Endothelial cell of umbilical vein (primary cell): ENCODE results near the gene KIFC3. TPM values are rescaled to one million over a fixed set of nuclear protein-coding genes. Genes with fewer than 3 reads are reported as not detected.

ENCODE experiments used
- BruUV-seq: library from RNA; stranded (reverse); fragments of 400-500 nt; replicated peaks from 2 replicates; lab custom pipeline; 2021; lab: Mats Ljungman, UMichigan
- CTCF ChIA-PET: fragments of 300-600, 350-600 bp; sonication (Branson Sonifier 250); formaldehyde crosslinking; loops from one replicate; lab custom pipeline; 2021; ENCODE audit warnings: antibody characterized with exemption, inconsistent platforms; lab: Charles Lee
- POLR2A ChIA-PET: fragments of 300-600, 350-600 bp; sonication (Branson Sonifier 250); formaldehyde crosslinking; loops from one replicate; lab custom pipeline; 2021; ENCODE audit warnings: antibody characterized with exemption, inconsistent platforms; lab: Charles Lee
- DNase-seq: peaks from one replicate; pipeline ENCODE4 v3.0.0-alpha.2; 2011; ENCODE audit warnings: low read depth, low spot score
- FAIRE-seq: peaks from 2 replicates; lab custom pipeline; 2011; peaks lifted over from hg19 to GRCh38; lab: Jason Lieb, UNC
- H2AFZ ChIP-seq: 2 replicates; pipeline ENCODE4 v1.6.0; 2012; ENCODE audit warnings: low read depth, low read length, control low read depth, inconsistent platforms
- H3K27ac ChIP-seq: 2 replicates; pipeline ENCODE4 v1.5.1; 2011; ENCODE audit warnings: low read depth, mild to moderate bottlenecking, control low read depth, low read length, moderate library complexity; ENCODE audit not compliant: insufficient read depth
- H3K27me3 ChIP-seq, 2 experiments: 2 replicates each; pipeline versions ENCODE4 v1.6.0 to v1.6.1; 2011; ENCODE audit warnings: low read length in 2 of 2, mixed read lengths in 1 of 2; ENCODE audit not compliant: control insufficient read depth in 2 of 2, insufficient read depth in 2 of 2
- H3K36me3 ChIP-seq, 2 experiments: 2 replicates in 1 of 2; 3 replicates in 1 of 2; pipeline ENCODE4 v1.5.1; 2011; ENCODE audit warnings: low read length in 2 of 2, mild to moderate bottlenecking in 1 of 2, moderate library complexity in 1 of 2; ENCODE audit not compliant: control insufficient read depth in 2 of 2, insufficient read depth in 2 of 2; ENCODE audit errors: extremely low read depth in 1 of 2
- H3K4me1 ChIP-seq: 3 replicates; pipeline ENCODE4 v1.5.1; 2011; ENCODE audit warnings: mild to moderate bottlenecking, low read length; ENCODE audit not compliant: control insufficient read depth, insufficient read depth; ENCODE audit errors: extremely low read depth
- H3K4me2 ChIP-seq: 2 replicates; pipeline ENCODE4 v1.6.1; 2011; ENCODE audit warnings: low read length, control low read depth, mixed read lengths; ENCODE audit not compliant: insufficient read depth
- H3K4me3 ChIP-seq, 3 experiments: fragments of 200-600 bp in 1 of 3; sonication (generic), shearing (Covaris generic) in 1 of 3; replicated peaks in 1 of 3; 2 replicates each; pipeline ENCODE4 v1.5.1; 2011 to 2016; ENCODE audit warnings: control low read depth in 3 of 3, low read length in 3 of 3, mild to moderate bottlenecking in 2 of 3, inconsistent platforms in 1 of 3, low read depth in 1 of 3, moderate library complexity in 1 of 3; ENCODE audit not compliant: insufficient read depth in 1 of 3
- H3K79me2 ChIP-seq: 2 replicates; pipeline ENCODE4 v1.6.0; 2012; ENCODE audit warnings: low read length, inconsistent platforms; ENCODE audit not compliant: control insufficient read depth, insufficient read depth
- H3K9ac ChIP-seq: replicated peaks from 2 replicates; pipeline ENCODE3; 2011; ENCODE audit warnings: low read length, control low read depth; ENCODE audit not compliant: insufficient read depth; ENCODE audit errors: extremely low read depth
- H3K9me1 ChIP-seq: replicated peaks from 3 replicates; pipeline ENCODE4 v1.6.0; 2011; ENCODE audit warnings: mild to moderate bottlenecking, low read length; ENCODE audit not compliant: control insufficient read depth, insufficient read depth; ENCODE audit errors: extremely low read depth
- H3K9me3 ChIP-seq: replicated peaks from 2 replicates; pipeline ENCODE4 v1.5.1; 2012; ENCODE audit warnings: low read length, inconsistent platforms; ENCODE audit not compliant: control insufficient read depth, insufficient read depth
- H4K20me1 ChIP-seq: replicated peaks from 2 replicates; pipeline ENCODE3; 2011; ENCODE audit warnings: mild to moderate bottlenecking, low read length; ENCODE audit not compliant: control insufficient read depth, insufficient read depth; ENCODE audit errors: extremely low read depth
- CTCF ChIP-seq, 2 donors: IDR thresholded peaks; 1 replicate in 1 of 2; 2 replicates in 1 of 2; pipeline ENCODE4 v1.5.1; 2011; ENCODE audit warnings: low read length in 2 of 2, mild to moderate bottlenecking in 2 of 2, moderate library complexity in 2 of 2, control low read depth in 1 of 2, inconsistent platforms in 1 of 2, low read depth in 1 of 2; ENCODE audit not compliant: insufficient read depth in 1 of 2; ENCODE audit errors: extremely low read depth in 1 of 2
- EZH2 ChIP-seq: IDR thresholded peaks from 2 replicates; pipeline ENCODE4 v1.6.1; 2012; ENCODE audit warnings: borderline replicate concordance, low read depth, mild to moderate bottlenecking, moderate library complexity, low read length, inconsistent platforms; ENCODE audit not compliant: severe bottlenecking
- FOS ChIP-seq: IDR thresholded peaks from 2 replicates; pipeline ENCODE4 v1.6.1; 2011; ENCODE audit warnings: mild to moderate bottlenecking, low read length, moderate library complexity, borderline replicate concordance; ENCODE audit not compliant: insufficient read depth
- GATA2 ChIP-seq: IDR thresholded peaks from 2 replicates; pipeline ENCODE4 v1.7.0; 2011; ENCODE audit warnings: low read depth, mild to moderate bottlenecking, moderate library complexity, mixed read lengths, low read length; ENCODE audit not compliant: insufficient read length, insufficient read depth
- JUN ChIP-seq: IDR thresholded peaks from 2 replicates; pipeline ENCODE4 v1.6.1; 2011; ENCODE audit warnings: borderline replicate concordance, low read depth; ENCODE audit not compliant: insufficient read length, insufficient read depth
- MAX ChIP-seq: IDR thresholded peaks from 2 replicates; pipeline ENCODE4 v1.6.1; 2011; ENCODE audit not compliant: insufficient read depth, insufficient read length
- MYC ChIP-seq: IDR thresholded peaks from one replicate; pipeline ENCODE4 v1.6.1; 2011; ENCODE audit warnings: mild to moderate bottlenecking, low read depth, low read length
- POLR2A ChIP-seq: IDR thresholded peaks from 2 replicates; pipeline ENCODE4 v1.6.1; 2012; ENCODE audit warnings: low read depth, mild to moderate bottlenecking, control low read depth, low read length
- POLR2AphosphoS5 ChIP-seq: IDR thresholded peaks from 2 replicates; pipeline ENCODE4 v1.6.1; 2012; ENCODE audit warnings: low read depth, mild to moderate bottlenecking, control low read depth, low read length, moderate library complexity; ENCODE audit not compliant: insufficient read depth
- dilution Hi-C: fragments of 300-500 bp; cut with MboI; formaldehyde crosslinking; loops from one replicate; pipeline ENCODE4 v1.15.0; 2019; ENCODE audit warnings: low sequenced_read_pairs; ENCODE audit not compliant: extremely low pct_ligation_motif_present
- intact Hi-C: fragments of 100-400 bp; cut with micrococcal nuclease; formaldehyde crosslinking; loops from one replicate; pipeline ENCODE4 v1.10.0; 2022
- polyA plus RNA-seq, 4 experiments: library from polyadenylated mRNA; depleted of rRNA in 3 of 4; stranded (reverse) in 3 of 4; unstranded in 1 of 4; fragments of >200 nt; gene quantifications; 2 replicates each; pipeline versions ENCODE4 v1.2.1 to v1.2.3, GENCODE V29; 2011 to 2012; ENCODE audit warnings: missing spikeins in 1 of 4
- total RNA-seq: library from RNA; stranded (reverse); gene quantifications from 2 replicates; pipeline ENCODE4 v1.2.3, GENCODE V29; 2021

KIFC3 gene
- total and polyA plus RNA-seq, 2 donors (not counting 3 experiments of a cell fraction or from before 2014, with no cell fraction given): 36.3 to 62.2 TPM

GRCh38 chr16:57766714-57767348, 35.5 kb downstream of the KIFC3 start:
- DNase-seq: no peak
- Histone ChIP-seq H2AFZ (no peak overlapping the region), H3K4me1 (peaks cover 4% of the 10 kb centered on the region), H3K9me3 (no peaks in the 10 kb centered on the region), H3K27ac (no peak overlapping the region), H3K79me2 (no peaks in the 10 kb centered on the region), H3K9ac (no peak overlapping the region), H3K4me3 (no peak overlapping the region), H3K27me3 (no peaks in the 10 kb centered on the region), H3K36me3 (peaks cover 0 to 25% of the 10 kb centered on the region in 2 experiments), H4K20me1 (no peaks in the 10 kb centered on the region), H3K9me1 (no peaks in the 10 kb centered on the region), H3K4me2 (no peak overlapping the region)
- no peak for TF ChIP-seq MAX
- TF ChIP-seq CTCF (IDR thresholded peaks at IDR 0.05; ENCODE audit: extremely low read depth in 1 of 2, insufficient read depth in 1 of 2, low read depth in 1 of 2, low read length in 2 of 2): no peak
- no peak for TF ChIP-seq POLR2AphosphoS5
- no peak for TF ChIP-seq MYC
- no peak for TF ChIP-seq EZH2
- TF ChIP-seq JUN: no peak
- no peak for TF ChIP-seq GATA2
- no peak for TF ChIP-seq POLR2A
- TF ChIP-seq FOS: no peak
- ChIA-PET POLR2A (no interaction called here), CTCF (interaction anchor here (1.2 to 4.5 kb wide), 8 partner anchors 9 to 96 kb away, joined by 3 to 13 read pairs (median 4); no protein-coding TSS in a partner anchor)
- dilution Hi-C loops: no loop called here
- BruUV-seq: no TSS peak
- intact Hi-C loops: no loop called here
- FAIRE-seq: no peak
